Glutamatergic neuron (in vitro differentiated cells): ENCODE data around the gene CNTN1. TPM values are rescaled to one million over a fixed set of nuclear protein-coding genes. Genes with fewer than 3 reads are reported as not detected.
"Not testable (repeated sequence)": the region's sequence is repeated elsewhere in the genome, so short reads cannot be mapped to it uniquely, and the experiment has no call there.

Source experiments
- DNase-seq: peaks from one replicate; pipeline ENCODE4 v3.0.0; 2022
- H3K27ac Mint-ChIP-seq: one replicate; pipeline ENCODE4 v1.8.0; 2020; ENCODE audit warnings: mild to moderate bottlenecking, mixed read lengths, inconsistent platforms; ENCODE audit not compliant: unreplicated experiment
- H3K27me3 Mint-ChIP-seq: one replicate; pipeline ENCODE4 v1.8.0; 2020; ENCODE audit warnings: mild to moderate bottlenecking, moderate library complexity, mixed read lengths, inconsistent platforms; ENCODE audit not compliant: unreplicated experiment
- H3K36me3 Mint-ChIP-seq: one replicate; pipeline ENCODE4 v1.8.0; 2020; ENCODE audit warnings: mild to moderate bottlenecking, mixed read lengths, inconsistent platforms; ENCODE audit not compliant: unreplicated experiment
- H3K4me1 Mint-ChIP-seq: one replicate; pipeline ENCODE4 v1.8.0; 2020; ENCODE audit warnings: mild to moderate bottlenecking, low read depth, mixed read lengths, inconsistent platforms; ENCODE audit not compliant: unreplicated experiment
- H3K4me3 Mint-ChIP-seq: one replicate; pipeline ENCODE4 v1.8.0; 2020; ENCODE audit warnings: mild to moderate bottlenecking, mixed read lengths, inconsistent platforms; ENCODE audit not compliant: unreplicated experiment
- H3K9me3 Mint-ChIP-seq: one replicate; pipeline ENCODE4 v1.8.0; 2020; ENCODE audit warnings: mild to moderate bottlenecking, moderate library complexity, mixed read lengths, inconsistent platforms; ENCODE audit not compliant: unreplicated experiment
- total RNA-seq: library from RNA; stranded (reverse); fragmentation: NEBNext Ultra II Directional; extraction: Animal tissue kit (Norgen Biotek cat#: 25700); gene quantifications from one replicate; pipeline ENCODE4 v1.2.1, GENCODE V29; 2021; ENCODE audit not compliant: unreplicated experiment
- TF ChIP-seq, protein P1 (sequence below): fragments of 200-600 bp; sonication (generic); IDR thresholded peaks from one replicate; pipeline ENCODE4 v1.5.0; 2021; ENCODE audit not compliant: partially characterized antibody, unreplicated experiment

CNTN1 gene
- total RNA-seq, 1 donor from 2014 or later: 81.4 TPM

DNA sequence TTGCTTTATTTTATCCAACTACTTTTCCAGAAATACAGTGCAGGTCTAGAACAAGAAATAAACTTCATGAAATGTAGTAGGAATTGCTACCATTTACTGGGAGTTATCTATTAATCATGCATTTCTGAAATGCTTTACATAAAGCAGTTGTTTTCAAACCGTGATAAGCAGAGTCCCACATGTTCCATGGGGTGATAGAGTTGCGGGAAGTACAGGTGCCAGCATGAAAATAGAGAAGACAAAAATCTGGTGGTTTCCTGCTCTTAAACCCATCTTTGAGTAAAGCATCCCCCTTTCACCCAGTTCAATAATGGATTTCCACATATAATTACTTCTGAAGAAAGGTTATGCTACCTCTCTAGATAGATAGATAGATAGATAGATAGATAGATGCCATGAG, 372.2 kb downstream of the CNTN1 start:
- Mint-ChIP-seq H3K4me1 (no peaks in the 10 kb centered on the region), H3K27ac (no peak overlapping the region), H3K9me3 (no peaks in the 10 kb centered on the region), H3K4me3 (no peak overlapping the region), H3K27me3 (no peaks in the 10 kb centered on the region), H3K36me3 (no peaks in the 10 kb centered on the region)
- TF ChIP-seq, protein P1, sequence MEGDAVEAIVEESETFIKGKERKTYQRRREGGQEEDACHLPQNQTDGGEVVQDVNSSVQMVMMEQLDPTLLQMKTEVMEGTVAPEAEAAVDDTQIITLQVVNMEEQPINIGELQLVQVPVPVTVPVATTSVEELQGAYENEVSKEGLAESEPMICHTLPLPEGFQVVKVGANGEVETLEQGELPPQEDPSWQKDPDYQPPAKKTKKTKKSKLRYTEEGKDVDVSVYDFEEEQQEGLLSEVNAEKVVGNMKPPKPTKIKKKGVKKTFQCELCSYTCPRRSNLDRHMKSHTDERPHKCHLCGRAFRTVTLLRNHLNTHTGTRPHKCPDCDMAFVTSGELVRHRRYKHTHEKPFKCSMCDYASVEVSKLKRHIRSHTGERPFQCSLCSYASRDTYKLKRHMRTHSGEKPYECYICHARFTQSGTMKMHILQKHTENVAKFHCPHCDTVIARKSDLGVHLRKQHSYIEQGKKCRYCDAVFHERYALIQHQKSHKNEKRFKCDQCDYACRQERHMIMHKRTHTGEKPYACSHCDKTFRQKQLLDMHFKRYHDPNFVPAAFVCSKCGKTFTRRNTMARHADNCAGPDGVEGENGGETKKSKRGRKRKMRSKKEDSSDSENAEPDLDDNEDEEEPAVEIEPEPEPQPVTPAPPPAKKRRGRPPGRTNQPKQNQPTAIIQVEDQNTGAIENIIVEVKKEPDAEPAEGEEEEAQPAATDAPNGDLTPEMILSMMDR: no peak
- DNase-seq: no peak

DNA sequence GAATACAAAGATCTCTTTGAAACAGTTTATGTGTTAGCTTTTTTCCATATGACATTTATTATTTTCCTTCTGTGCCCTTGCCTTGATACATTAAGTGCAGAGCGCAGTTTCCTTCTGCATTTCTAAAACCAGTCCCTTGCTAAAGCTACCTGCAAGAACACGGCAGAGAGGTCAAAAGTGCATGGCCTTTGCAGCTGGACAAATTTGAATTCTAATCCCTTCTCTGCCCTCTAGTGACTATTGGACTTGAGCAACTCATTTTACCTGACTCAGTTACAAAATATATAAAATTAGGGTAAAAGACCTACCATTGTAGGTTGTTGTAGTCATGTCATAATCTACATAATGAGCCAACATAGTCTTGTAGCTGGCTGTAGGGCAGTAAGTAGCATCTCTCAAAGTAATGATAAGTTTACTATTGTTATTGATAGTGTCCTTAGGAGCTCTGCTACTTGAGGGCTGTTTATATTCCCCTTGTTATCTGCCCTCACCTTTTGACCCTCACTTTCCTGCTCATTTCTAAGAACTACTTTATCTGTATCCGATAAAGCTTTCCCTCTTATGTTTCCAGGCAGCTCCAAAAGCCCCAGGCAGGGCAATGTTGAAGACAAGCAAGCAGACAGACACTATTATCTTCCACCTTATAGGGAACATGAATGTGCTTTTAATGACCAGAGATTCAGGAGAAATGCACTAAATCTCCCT, 375.9 kb downstream of the CNTN1 start:
- no peaks in the 10 kb centered on the region for H3K27me3 Mint-ChIP-seq
- no peak for DNase-seq
- no peak overlapping the region for H3K4me3 Mint-ChIP-seq
- TF ChIP-seq, protein P1: no peak
- no peak overlapping the region for H3K27ac Mint-ChIP-seq
- no peaks in the 10 kb centered on the region for H3K9me3 Mint-ChIP-seq
- H3K4me1 Mint-ChIP-seq: no peaks in the 10 kb centered on the region
- no peaks in the 10 kb centered on the region for H3K36me3 Mint-ChIP-seq

DNA sequence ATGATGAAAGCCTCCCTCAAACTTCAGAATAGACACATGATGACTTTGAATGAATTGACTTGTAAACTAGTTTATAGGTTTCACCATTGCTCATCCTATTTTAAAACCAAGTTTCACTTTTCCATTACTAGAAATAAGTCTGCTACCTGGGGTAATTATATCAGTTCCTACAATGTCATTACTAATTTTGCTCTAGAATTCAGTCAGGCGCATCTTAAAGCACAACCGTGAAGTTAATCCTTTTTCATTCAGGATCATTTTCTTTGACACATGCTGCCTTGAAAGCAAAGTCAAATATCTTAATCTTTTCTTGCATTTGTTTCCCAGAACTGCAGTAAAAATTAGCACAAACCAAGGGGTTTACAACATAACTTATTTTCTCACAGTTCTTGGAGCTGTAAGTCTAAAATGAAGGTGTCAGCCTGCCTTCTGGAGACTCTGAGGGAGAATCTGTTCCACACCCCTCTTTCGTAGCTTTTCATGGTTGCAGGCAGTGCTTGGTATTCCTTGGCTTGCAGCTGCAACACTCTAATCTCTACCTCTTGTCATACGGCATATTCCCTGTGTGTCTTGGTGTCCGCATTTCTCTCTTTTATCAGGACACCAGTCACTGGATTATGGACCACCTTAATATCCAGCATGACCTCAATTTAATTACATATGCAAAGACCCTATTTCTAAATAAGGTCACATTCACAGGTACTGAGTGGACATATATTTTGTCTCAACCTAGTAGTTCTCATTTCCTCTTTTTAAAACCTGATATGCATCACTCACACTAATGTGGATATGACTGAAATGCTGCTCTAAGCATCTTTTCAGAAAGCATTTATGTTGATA, 381.6 kb downstream of the CNTN1 start:
- Mint-ChIP-seq H3K4me1 (no peaks in the 10 kb centered on the region), H3K9me3 (no peaks in the 10 kb centered on the region), H3K27me3 (no peaks in the 10 kb centered on the region), H3K36me3 (no peaks in the 10 kb centered on the region), H3K27ac (no peak overlapping the region), H3K4me3 (no peak overlapping the region)
- no peak for DNase-seq
- TF ChIP-seq, protein P1: no peak

DNA sequence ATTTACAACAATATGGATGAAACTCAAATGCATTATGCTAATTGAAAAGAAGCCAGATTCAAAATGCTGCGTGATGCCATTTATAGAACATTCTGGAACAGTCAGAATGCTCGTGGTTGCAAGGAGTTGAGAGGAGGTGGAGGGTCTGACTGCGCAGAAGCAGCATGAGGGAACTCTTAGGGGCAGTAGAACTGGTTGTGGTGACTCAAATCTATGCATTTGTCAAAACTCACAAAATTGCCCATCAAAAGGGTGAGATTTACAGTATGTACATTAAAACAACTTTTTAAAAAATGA, 382.2 kb downstream of the CNTN1 start:
- Mint-ChIP-seq H3K4me3 (no peak overlapping the region), H3K9me3 (no peaks in the 10 kb centered on the region), H3K4me1 (no peaks in the 10 kb centered on the region), H3K27ac (no peak overlapping the region), H3K27me3 (no peaks in the 10 kb centered on the region), H3K36me3 (no peaks in the 10 kb centered on the region)
- TF ChIP-seq, protein P1: no peak
- no peak for DNase-seq

DNA sequence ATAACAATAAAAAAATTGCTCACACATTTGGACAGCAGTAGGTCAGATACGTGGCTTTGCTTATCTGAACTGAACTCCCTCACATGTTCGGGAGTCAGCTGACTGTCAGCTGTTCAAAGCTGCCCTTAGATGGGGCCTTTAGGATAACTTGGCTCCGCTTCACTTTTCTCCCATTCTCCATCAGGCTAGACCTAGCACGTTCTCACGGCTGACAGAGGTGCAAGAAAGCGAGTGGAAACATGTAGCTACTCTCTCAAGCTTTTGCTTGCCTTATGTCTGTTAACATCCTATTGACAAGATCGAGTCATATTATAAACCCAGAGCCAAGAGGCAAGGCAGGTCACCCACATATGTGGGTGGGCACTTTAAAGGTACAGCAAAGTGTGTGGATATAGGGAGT, 383.9 kb downstream of the CNTN1 start:
- DNase-seq: no peak
- TF ChIP-seq, protein P1: no peak
- Mint-ChIP-seq H3K4me3 (no peak overlapping the region), H3K36me3 (no peaks in the 10 kb centered on the region), H3K9me3 (no peaks in the 10 kb centered on the region), H3K4me1 (no peaks in the 10 kb centered on the region), H3K27ac (no peak overlapping the region), H3K27me3 (no peaks in the 10 kb centered on the region)

DNA sequence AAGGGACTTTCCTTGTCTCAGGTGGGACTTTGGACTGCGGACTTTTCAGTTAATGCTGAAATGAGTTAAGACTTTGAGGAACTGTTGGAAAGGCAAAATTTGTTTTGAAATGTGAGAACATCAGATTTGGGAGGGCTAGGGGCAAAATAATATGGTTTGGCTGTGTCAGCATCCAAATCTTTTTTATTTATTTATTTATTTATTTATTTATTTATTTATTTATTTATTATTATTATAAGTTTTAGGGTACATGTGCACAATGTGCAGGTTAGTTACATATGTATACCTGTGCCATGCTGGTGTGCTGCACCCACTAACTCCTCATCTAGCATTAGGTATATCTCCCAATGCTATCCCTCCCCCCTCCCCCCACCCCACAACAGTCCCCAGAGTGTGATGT, 389.0 kb downstream of the CNTN1 start:
- H3K27me3 Mint-ChIP-seq, H3K36me3 Mint-ChIP-seq, H3K4me1 Mint-ChIP-seq, H3K9me3 Mint-ChIP-seq, H3K27ac Mint-ChIP-seq, DNase-seq, H3K4me3 Mint-ChIP-seq: not testable (repeated sequence)
